GM18867 (cell line): ENCODE measurements around the gene ZNF462.

Experiments
- ATAC-seq: cut with Tn5 transposase; IDR thresholded peaks from one replicate; pipeline ENCODE4 v1.9.1; 2021; ENCODE audit warnings: mild to moderate bottlenecking, moderate library complexity; ENCODE audit not compliant: unreplicated experiment

The ZNF462 gene

GRCh38 chr9:106925392-106925791, 62.4 kb downstream of the ZNF462 start:
- no peak for ATAC-seq

GRCh38 chr9:106927916-106928315, 65.0 kb downstream of the ZNF462 start:
- no peak for ATAC-seq

DNA sequence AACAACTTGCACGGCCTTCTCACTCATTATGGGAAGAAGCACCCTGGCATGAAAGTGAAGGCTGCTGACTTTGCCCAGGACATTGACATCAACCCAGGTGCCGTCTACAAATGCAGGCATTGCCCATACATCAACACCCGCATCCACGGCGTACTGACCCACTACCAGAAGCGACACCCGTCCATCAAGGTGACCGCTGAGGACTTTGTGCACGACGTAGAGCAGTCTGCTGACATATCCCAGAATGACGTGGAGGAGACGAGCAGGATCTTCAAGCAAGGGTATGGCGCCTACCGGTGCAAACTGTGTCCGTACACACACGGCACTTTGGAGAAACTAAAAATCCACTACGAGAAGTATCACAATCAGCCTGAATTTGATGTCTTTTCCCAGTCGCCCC, 65.4 kb downstream of the ZNF462 start:
- no peak for ATAC-seq

DNA sequence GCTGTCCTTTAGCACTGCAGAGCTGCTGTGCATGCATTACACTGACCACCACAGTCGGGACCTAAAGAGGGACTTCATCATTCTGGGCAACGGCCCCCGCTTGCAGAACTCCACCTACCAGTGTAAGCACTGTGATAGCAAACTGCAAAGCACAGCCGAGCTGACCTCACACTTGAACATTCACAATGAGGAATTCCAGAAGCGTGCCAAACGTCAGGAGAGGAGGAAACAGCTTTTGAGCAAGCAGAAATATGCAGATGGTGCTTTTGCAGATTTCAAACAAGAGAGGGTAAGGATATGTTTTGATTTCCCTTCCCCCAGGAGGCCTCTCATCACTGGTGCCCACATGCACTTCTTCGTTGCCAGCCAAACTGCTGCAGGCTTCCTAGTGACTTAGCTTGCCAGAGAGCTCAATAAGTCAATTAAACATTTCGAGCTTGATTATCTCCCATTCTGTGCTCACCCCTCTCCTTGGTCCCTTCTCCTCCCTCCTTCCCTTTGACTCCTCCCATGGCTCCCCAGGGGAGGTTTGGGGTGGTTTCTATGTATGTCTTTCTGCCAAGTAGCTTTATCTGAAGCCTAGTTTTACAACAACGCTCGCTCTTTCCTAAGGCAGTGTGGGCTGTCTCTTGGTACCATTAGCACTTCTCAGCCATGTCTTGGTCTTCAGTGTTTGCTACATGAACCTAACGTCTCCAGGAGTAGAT, 66.7 kb downstream of the ZNF462 start:
- ATAC-seq, result no peak

DNA sequence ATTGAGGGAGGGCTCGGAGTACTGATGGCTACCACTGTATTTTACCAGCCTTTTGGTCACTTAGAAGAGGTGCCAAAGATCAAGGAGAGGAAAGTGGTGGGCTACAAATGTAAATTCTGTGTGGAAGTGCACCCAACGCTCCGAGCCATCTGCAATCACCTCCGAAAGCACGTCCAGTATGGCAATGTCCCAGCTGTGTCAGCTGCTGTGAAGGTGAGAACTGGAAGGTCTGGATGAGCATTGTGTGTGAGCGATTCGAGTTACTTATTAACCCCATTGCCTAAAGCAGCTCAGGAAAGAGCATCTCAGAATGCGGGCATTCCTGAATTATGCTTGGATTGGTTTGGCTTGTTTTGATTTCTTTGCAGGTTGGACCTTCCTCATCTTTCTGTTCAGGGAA, 67.5 kb downstream of the ZNF462 start:
- no peak for ATAC-seq

DNA sequence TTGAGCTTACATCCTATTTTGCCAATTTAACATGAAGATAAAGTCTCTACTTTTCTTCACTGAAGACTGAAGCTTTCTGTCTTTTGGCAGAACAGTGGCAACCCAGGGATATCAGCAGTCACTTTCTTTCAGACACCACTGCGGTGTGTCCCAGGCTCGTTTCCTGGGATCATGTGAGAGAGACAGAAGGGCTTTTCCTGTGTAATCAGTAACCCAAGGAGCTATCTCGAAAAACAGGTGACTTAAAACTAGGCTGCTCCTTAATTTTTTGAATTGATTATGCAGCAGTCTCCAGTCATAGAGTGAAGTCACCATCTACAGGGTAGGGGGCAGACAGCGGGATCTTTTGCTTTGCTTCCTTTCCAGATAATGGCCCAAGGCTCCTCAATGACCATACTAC, 68.5 kb downstream of the ZNF462 start:
- no peak for ATAC-seq

GRCh38 chr9:106932178-106932577, 69.2 kb downstream of the ZNF462 start:
- ATAC-seq, result no peak

DNA sequence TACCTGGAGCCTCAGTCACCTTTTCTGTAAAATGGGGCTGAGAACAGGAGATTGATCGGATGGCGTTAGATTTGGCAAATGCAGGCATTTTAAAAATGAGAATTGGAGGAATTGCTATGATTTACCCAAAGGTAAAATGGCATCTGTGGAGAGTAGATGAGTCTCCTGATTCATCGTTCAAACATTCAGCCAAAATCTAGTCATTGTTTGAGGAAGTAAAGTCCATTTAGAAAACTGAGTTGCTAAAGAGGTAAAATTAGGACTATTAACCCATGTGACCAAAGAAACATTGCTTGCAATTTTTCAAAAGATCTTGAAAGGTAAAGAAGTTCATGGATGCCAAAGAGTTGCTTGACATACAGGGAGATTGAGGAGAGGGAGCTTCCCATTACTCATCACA, 69.7 kb downstream of the ZNF462 start:
- ATAC-seq, result no peak

GRCh38 chr9:106933470-106933869, 70.5 kb downstream of the ZNF462 start:
- no peak for ATAC-seq

DNA sequence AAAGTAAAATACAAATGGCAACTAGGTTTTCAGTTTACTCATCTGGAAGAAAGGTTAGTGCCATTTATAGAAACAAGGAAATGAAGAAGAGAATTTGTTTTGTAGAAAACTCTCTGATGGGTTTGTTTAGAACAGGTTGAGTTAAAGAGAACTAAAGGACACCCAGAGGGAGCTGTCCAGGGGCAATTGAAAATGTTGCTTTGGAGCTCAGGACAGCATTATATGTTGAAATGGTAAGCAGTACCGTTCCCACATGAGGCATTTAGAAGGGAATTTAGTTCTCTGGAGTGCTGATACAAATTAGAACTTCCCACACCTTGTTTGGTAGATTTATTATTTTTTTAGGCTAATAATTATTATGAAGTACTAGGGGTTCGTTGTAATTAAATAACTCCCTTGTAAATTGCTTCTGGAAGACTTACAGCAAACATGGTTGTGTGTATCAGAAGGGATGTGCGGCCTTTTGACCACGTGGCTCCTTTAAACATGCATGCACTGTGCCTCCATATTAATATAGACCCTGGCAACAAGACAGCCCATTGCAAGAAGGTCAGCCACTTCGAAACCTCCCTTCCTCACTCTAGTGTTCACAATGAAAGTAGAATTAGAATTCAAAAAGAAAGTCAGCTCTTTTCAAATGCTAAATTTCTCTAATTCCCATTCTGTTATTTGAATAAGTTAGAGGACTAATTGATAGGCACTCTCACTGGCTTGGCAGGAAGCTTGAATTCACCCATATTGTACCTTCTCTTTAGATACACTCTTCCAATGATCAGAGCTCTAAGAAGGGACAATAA, 71.7 kb downstream of the ZNF462 start:
- no peak for ATAC-seq

DNA sequence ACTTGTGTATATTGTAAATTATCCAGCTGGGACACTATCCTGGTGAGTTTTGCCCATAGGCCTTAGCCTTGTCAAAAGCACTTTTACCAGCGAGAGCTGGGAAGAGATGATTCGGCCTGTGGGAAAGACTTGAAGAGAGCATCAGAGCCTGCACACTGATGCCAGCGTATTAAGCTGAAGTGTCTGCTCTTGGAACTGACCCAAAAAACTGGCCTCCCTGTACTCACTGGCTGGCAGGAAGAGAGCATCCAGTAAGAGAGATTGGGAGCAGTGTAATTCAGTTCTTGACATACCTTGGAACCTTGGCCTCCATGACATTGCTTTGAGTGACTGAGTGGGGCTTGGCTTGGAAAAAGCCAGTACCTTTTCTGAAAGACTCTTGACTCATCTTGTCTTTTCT, 73.7 kb downstream of the ZNF462 start:
- no peak for ATAC-seq

DNA sequence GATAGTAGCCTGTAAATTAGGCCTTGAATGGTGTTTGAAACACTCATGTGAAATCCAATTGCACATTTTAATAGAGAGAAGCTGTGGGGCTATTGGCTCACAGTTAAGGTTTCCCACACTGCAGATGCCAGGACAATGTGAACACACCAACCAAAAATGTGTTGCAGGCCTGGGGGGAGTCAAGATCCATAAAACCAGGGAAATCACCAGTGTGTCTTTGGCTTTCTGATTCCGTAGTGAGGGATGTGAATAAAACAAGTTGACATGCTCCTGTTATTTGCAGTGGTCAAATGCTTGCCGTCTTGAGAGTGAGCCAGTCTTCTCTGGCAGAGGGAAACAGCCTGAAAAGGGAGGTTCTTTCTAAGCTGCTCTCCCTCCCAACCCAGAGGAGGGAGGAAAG, 79.0 kb downstream of the ZNF462 start:
- ATAC-seq, result no peak

DNA sequence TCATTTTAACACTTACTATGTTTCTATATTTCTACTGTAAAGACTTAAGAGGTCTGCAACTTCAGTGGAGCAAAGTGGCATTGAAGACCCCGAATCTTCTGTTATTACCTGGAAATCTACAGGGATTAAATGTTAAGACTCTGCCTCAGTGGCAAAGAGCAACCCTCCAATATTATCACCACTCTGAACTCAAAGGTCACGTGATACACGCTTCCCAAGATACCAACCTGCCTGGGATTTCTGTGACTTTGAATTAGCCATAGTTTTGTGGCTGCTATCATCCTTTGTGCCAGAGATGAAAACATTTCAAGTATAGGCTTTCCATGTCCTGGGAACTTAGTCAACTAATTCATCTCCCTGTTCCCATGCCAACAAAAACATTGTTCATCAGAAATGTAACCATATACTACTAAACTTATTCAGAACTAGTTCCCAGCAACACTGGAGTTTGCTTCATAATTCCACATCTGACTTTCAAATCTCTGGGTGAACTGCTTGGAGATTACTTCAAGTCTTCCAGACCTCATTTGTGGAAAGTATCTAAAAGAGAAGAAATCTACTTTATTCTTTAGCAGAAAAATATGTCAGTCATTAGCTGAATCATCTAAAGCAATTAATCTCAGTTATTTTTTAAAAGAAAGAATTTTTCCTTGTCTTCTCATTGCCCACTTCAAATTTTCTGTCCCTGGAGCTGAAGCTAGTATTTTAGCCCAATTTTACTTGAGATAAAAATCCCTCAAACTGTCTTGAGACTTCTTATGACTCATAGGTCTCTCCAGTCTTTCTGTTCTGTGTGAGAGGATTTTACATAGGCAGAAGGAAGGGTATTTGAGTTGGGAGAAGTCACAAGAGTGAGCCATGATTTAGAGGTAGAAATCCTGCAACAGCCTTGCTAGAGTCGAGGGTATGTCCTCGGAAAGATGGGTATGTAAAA, 83.0 kb downstream of the ZNF462 start:
- no peak for ATAC-seq

GRCh38 chr9:106947106-106947900, 84.3 kb downstream of the ZNF462 start:
- no peak for ATAC-seq

GRCh38 chr9:106953174-106953573, 90.2 kb downstream of the ZNF462 start:
- ATAC-seq, result no peak

DNA sequence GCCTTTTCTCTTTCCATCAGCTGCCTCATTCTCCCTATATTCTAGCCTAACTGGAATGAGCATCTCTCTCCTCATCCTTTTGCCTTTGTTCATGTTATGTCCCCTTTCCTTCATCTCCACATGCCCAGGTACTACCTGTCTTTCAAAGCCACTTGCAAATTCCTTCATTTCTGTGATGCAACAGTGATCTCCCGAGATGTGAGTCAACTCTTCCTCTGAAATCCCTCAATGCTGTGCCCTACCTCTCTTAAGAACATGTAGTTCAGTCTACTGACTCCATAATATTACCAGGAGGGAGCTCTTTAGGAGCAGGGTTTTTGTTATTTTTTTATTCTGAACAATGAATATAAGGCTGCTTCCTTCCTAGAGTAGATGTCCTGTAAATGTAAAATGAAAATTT, 91.6 kb downstream of the ZNF462 start:
- ATAC-seq, result no peak

DNA sequence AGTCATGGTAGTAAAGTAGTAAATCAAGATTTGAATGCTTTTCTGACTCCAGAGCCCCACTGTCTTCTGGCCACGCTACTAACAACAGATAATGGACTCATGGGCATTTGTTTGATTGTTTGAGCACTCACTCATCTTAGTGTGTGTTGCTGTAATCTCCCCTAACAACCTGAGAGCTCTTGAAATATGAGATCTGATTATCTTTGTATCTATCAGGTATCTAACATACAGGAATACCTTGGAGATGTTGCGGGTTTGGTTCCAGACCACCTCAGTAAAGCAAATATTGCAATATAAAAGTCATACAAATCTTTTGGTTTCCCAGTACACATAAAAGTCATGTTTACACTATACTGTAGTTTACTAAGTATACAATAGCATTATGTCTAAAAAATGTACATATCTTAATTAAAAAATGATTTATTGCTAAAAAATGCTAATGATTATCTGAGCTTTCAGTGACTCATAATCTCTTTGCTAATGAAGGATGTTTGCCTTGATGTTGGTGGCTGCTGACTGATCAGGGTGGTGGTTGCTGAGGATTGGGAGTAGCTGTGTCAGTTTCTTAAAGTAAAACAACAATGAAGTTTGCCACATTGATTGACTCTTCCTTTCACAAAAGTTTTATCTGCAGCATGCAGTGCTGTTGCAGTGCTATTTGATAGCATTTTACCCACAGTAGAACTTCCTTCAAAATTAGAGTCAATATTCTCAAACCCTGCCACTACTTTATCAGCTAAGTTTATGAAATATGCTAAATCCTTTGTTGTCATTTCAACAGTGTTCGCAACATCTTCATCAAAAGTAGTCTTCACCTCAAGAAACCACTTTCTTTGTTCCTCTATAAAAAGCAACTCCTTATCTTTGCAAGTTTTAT, 92.2 kb downstream of the ZNF462 start:
- no peak for ATAC-seq

- no peak for ATAC-seq
Measured at GRCh38 chr9:106956971-106957370, 94.0 kb downstream of the ZNF462 start.

GRCh38 chr9:106958955-106959657, 96.1 kb downstream of the ZNF462 start:
- no peak for ATAC-seq
